ENCODE results near the gene NEK1. TPM values are rescaled to one million over a fixed set of nuclear protein-coding genes. Genes with fewer than 3 reads are reported as not detected.

Gene NEK1
- total and polyA plus RNA-seq, 2 experiments from 2014 or later = 7.6 to 14.3 TPM

DNA sequence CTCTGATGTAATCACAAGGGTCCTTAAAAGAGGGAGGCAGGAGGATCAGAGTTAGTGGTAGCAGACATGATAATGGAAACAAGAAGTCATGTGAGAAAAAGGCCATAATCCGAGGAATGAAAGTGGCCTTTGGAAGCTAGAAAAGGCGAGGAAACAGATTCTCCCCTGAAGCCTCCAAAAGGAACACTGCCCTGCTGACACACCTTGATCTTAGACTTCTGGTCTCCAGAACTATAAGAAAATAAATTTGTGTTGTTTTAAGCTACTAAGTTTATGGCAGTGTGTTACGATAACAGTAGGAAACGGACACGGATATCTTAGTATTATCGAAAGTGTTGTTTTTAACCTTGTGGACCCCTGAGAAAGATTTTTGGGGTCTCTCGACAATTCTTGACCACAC is 32.4 kb upstream of the NEK1 start:
- Histone ChIP-seq H3F3A (ENCODE audit: insufficient read depth) (peaks cover 13% of the 10 kb centered on the region), H3K79me2 (ENCODE audit: insufficient read depth) (peaks cover 6% of the 10 kb centered on the region; the same call in 1 of the 2 replicates), H3K4me3 (no peak overlapping the region), H3K36me3 (ENCODE audit: low read depth) (peaks cover 6% of the 10 kb centered on the region; the same call in 1 of the 2 replicates), H3K9me3 (ENCODE audit: low read depth) (no peaks in the 10 kb centered on the region), H2AFZ (no peak overlapping the region), H3K4me2 (ENCODE audit: unreplicated experiment) (no peak overlapping the region), H3K9ac (no peak overlapping the region), H3K27ac (no peak overlapping the region), H4K20me1 (ENCODE audit: insufficient read depth) (no peaks in the 10 kb centered on the region), H3K4me1 (ENCODE audit: insufficient read depth) (peaks cover 12% of the 10 kb centered on the region), H3K27me3 (replicated peaks; ENCODE audit: insufficient read depth) (no peaks in the 10 kb centered on the region), H3K9me2 (ENCODE audit: insufficient read depth) (peaks cover 3% of the 10 kb centered on the region; the same call in 1 of the 2 replicates)
- DNase-seq = no peak
- in situ Hi-C loops (cut with MboI) = no loop called here
- WGBS, 2 experiments (ENCODE audit: low coverage in 1 of 2, low lambda C conversion rate in 2 of 2, missing lambda C conversion rate in 2 of 2) = 98% methylated on average over 7 of the region's 7 CpGs
- TF ChIP-seq EZH2phosphoT487 (IDR thresholded peaks at IDR 0.05; ENCODE audit: insufficient read depth, low read depth) (no peak), EZH2 (IDR thresholded peaks at IDR 0.05; ENCODE audit: insufficient read depth, poor library complexity, severe bottlenecking) (no peak)

DNA sequence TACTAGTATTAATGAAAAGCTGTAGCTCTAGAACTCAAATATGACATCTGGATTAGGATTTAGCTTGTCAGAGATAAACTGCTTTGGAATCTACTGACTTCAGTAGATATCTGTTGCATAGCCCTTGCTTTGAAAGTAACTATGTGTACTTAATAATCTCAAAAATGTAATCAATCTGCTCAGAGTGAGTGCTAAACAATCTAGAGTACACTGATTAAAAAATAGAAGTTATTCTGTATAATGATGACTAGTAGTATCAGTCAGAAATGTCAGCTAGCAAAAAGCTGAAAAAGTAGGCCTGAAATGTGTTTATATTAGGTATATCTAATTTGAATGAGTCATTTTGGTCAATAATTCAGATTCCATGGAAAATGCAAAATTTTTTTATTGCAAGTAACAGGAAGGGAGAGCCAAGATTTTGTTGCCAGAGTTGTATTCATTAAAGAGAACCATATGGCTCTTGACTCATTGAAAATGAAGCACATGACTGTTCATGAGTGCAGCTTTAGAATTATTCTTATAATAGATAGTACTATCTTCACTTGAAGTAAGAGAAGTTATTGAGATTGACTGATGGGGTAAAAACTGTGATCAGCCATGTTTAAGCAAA is 28.0 kb upstream of the NEK1 start:
- H3K36me3 ChIP-seq (ENCODE audit: low read depth) = peaks cover 38% of the 10 kb centered on the region
- peak overlapping the region; percentile 41 for H3K4me2 ChIP-seq (ENCODE audit: unreplicated experiment)
- H3K79me2 ChIP-seq (ENCODE audit: insufficient read depth) = peaks cover 22% of the 10 kb centered on the region; the same call in 1 of the 2 replicates
- no peak overlapping the region for H3K4me3 ChIP-seq
- H3K9me2 ChIP-seq (ENCODE audit: insufficient read depth) = no peaks in the 10 kb centered on the region
- H3K9me3 ChIP-seq (ENCODE audit: low read depth) = no peaks in the 10 kb centered on the region
- H3K9ac ChIP-seq = peak overlapping the region; percentile 55
- DNase-seq = peak; percentile 91
- peaks cover 24% of the 10 kb centered on the region for H3F3A ChIP-seq (ENCODE audit: insufficient read depth)
- peak overlapping the region; percentile 27; the same call in 1 of the 2 replicates for H2AFZ ChIP-seq
- in situ Hi-C loops (cut with MboI) = no loop called here
- H3K27me3 ChIP-seq (replicated peaks; ENCODE audit: insufficient read depth) = no peaks in the 10 kb centered on the region
- no peak for TF ChIP-seq EZH2 (IDR thresholded peaks at IDR 0.05; ENCODE audit: insufficient read depth, poor library complexity, severe bottlenecking)
- TF ChIP-seq EZH2phosphoT487 (IDR thresholded peaks at IDR 0.05; ENCODE audit: insufficient read depth, low read depth) = no peak
- H3K27ac ChIP-seq = peak overlapping the region; percentile 69
- H4K20me1 ChIP-seq (ENCODE audit: insufficient read depth) = no peaks in the 10 kb centered on the region
- peaks cover 18% of the 10 kb centered on the region for H3K4me1 ChIP-seq (ENCODE audit: insufficient read depth)

- in situ Hi-C loops (cut with MboI) = no loop called here
- Histone ChIP-seq H3K9me2 (ENCODE audit: insufficient read depth) (no peaks in the 10 kb centered on the region), H4K20me1 (ENCODE audit: insufficient read depth) (no peaks in the 10 kb centered on the region), H3K9ac (no peak overlapping the region), H3K4me2 (ENCODE audit: unreplicated experiment) (no peak overlapping the region), H3K4me1 (ENCODE audit: insufficient read depth) (peaks cover 7% of the 10 kb centered on the region), H3K27me3 (replicated peaks; ENCODE audit: insufficient read depth) (no peaks in the 10 kb centered on the region), H2AFZ (no peak overlapping the region), H3K79me2 (ENCODE audit: insufficient read depth) (peaks cover 66% of the 10 kb centered on the region), H3K36me3 (ENCODE audit: low read depth) (peaks cover 32% of the 10 kb centered on the region), H3F3A (ENCODE audit: insufficient read depth) (peaks cover 13% of the 10 kb centered on the region), H3K9me3 (ENCODE audit: low read depth) (no peaks in the 10 kb centered on the region), H3K4me3 (no peak overlapping the region), H3K27ac (no peak overlapping the region)
- DNase-seq = no peak
- 79 to 87% methylated on average over 1 of the region's 1 CpG for WGBS, 2 experiments (ENCODE audit: low coverage in 1 of 2, low lambda C conversion rate in 2 of 2, missing lambda C conversion rate in 2 of 2)
- TF ChIP-seq EZH2 (IDR thresholded peaks at IDR 0.05; ENCODE audit: insufficient read depth, poor library complexity, severe bottlenecking) = no peak
- TF ChIP-seq EZH2phosphoT487 (IDR thresholded peaks at IDR 0.05; ENCODE audit: insufficient read depth, low read depth) = no peak
Measured at GRCh38 chr4:169634975-169635374, 22.6 kb upstream of the NEK1 start.

DNA sequence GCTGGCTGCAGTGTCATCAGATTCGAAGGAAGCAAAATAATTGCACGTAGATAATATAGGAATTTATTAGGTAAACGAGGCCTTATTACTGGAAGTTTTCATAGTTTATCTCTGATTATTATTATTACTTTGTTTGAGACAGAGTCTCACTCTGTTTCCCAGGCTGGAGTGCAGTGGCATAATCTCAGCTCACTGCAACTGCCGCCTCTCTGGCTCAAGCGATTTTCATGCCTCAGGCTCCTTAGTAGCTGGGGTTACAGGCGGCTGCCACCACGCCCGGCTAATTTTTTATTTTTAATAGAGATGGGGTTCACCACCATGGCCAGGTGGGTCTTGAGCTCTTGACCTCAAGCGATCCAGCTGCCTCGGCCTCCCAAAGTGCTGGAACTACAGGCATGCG is 20.5 kb upstream of the NEK1 start:
- Histone ChIP-seq H3K4me1 (ENCODE audit: insufficient read depth) (no peaks in the 10 kb centered on the region), H3K9me2 (ENCODE audit: insufficient read depth) (no peaks in the 10 kb centered on the region), H3K27me3 (replicated peaks; ENCODE audit: insufficient read depth) (no peaks in the 10 kb centered on the region), H3K79me2 (ENCODE audit: insufficient read depth) (peaks cover 78% of the 10 kb centered on the region), H4K20me1 (ENCODE audit: insufficient read depth) (no peaks in the 10 kb centered on the region), H3K4me2 (ENCODE audit: unreplicated experiment) (no peak overlapping the region), H3F3A (ENCODE audit: insufficient read depth) (no peaks in the 10 kb centered on the region), H3K4me3 (no peak overlapping the region), H3K27ac (no peak overlapping the region), H3K9me3 (ENCODE audit: low read depth) (no peaks in the 10 kb centered on the region), H2AFZ (no peak overlapping the region), H3K9ac (no peak overlapping the region), H3K36me3 (ENCODE audit: low read depth) (peaks cover 15% of the 10 kb centered on the region)
- in situ Hi-C loops (cut with MboI) = no loop called here
- 98% methylated on average over 11 of the region's 11 CpGs for WGBS, 2 experiments (ENCODE audit: low coverage in 1 of 2, low lambda C conversion rate in 2 of 2, missing lambda C conversion rate in 2 of 2)
- no peak for TF ChIP-seq EZH2 (IDR thresholded peaks at IDR 0.05; ENCODE audit: insufficient read depth, poor library complexity, severe bottlenecking)
- DNase-seq = no peak

DNA sequence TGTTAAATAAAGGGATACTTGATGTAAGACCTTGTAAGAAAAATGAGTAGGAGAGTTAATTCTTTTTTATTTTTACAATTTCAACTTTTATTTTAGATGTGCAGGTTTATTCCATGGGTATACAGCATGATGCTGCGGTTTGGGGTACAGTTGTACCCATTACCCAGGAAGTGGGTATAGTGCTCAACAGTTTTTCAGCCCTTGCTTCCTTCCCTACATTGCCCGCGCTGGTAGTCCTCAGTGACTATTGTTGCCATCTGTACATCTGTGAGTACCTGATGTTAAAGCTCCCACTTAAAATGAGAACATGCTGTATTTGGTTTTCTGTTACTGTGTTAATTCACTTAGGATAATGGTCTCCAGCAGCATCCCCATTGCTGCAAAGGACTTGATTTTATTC is 17.7 kb upstream of the NEK1 start:
- Histone ChIP-seq H2AFZ (no peak overlapping the region), H3F3A (ENCODE audit: insufficient read depth) (no peaks in the 10 kb centered on the region), H4K20me1 (ENCODE audit: insufficient read depth) (no peaks in the 10 kb centered on the region), H3K79me2 (ENCODE audit: insufficient read depth) (peaks cover 97% of the 10 kb centered on the region), H3K9ac (no peak overlapping the region), H3K4me1 (ENCODE audit: insufficient read depth) (no peaks in the 10 kb centered on the region), H3K27ac (no peak overlapping the region), H3K9me2 (ENCODE audit: insufficient read depth) (no peaks in the 10 kb centered on the region), H3K4me2 (ENCODE audit: unreplicated experiment) (no peak overlapping the region), H3K36me3 (ENCODE audit: low read depth) (no peaks in the 10 kb centered on the region), H3K27me3 (replicated peaks; ENCODE audit: insufficient read depth) (no peaks in the 10 kb centered on the region), H3K4me3 (no peak overlapping the region), H3K9me3 (ENCODE audit: low read depth) (no peaks in the 10 kb centered on the region)
- in situ Hi-C loops (cut with MboI) = no loop called here
- no peak for TF ChIP-seq EZH2 (IDR thresholded peaks at IDR 0.05; ENCODE audit: insufficient read depth, poor library complexity, severe bottlenecking)
- TF ChIP-seq EZH2phosphoT487 (IDR thresholded peaks at IDR 0.05; ENCODE audit: insufficient read depth, low read depth) = no peak
- WGBS, 2 experiments (ENCODE audit: low coverage in 1 of 2, low lambda C conversion rate in 2 of 2, missing lambda C conversion rate in 2 of 2) = 94 to 99% methylated on average over 3 of the region's 3 CpGs
- DNase-seq = no peak
